Measurements from ENCODE around the gene FHAD1.

The FHAD1 gene

GRCh38 chr1:15277447-15277838, 30.4 kb downstream of the FHAD1 start:
- Histone ChIP-seq H3K4me1 (ENCODE audit: insufficient read depth, low read length, severe bottlenecking) (no peaks in the 10 kb centered on the region), H3K27ac (ENCODE audit: low read depth, low read length, poor library complexity, severe bottlenecking) (no peak overlapping the region), H3K27me3 (ENCODE audit: insufficient read depth, low read length) (peaks cover 5% of the 10 kb centered on the region; the same call in 1 of the 2 replicates), H3K9me2 (ENCODE audit: low read depth, low read length) (no peaks in the 10 kb centered on the region), H2AFZ (ENCODE audit: low read length) (no peak overlapping the region), H3K36me3 (ENCODE audit: insufficient read depth, low read length) (no peaks in the 10 kb centered on the region), H4K20me1 (ENCODE audit: insufficient read depth, low read length) (no peaks in the 10 kb centered on the region), H3F3A (ENCODE audit: insufficient read depth, low read length) (no peaks in the 10 kb centered on the region), H3K4me3 (ENCODE audit: low read depth, low read length, poor library complexity, severe bottlenecking) (no peak overlapping the region), H3K9ac (ENCODE audit: low read length) (no peak overlapping the region), H3K9me3 (ENCODE audit: low read length) (no peaks in the 10 kb centered on the region), H3K4me2 (ENCODE audit: low read length) (no peak overlapping the region), H3K79me2 (ENCODE audit: insufficient read depth, low read length) (no peaks in the 10 kb centered on the region)
- TF ChIP-seq CTCF (IDR thresholded peaks at IDR 0.05; ENCODE audit: low read length) (no peak), EZH2 (IDR thresholded peaks at IDR 0.05; ENCODE audit: borderline replicate concordance, low read length) (no peak)

GRCh38 chr1:15277933-15278332, 30.9 kb downstream of the FHAD1 start:
- no peak for TF ChIP-seq CTCF (IDR thresholded peaks at IDR 0.05; ENCODE audit: low read length)
- TF ChIP-seq EZH2 (IDR thresholded peaks at IDR 0.05; ENCODE audit: borderline replicate concordance, low read length): no peak
- Histone ChIP-seq H3K79me2 (ENCODE audit: insufficient read depth, low read length) (no peaks in the 10 kb centered on the region), H3K9ac (ENCODE audit: low read length) (no peak overlapping the region), H3K9me2 (ENCODE audit: low read depth, low read length) (no peaks in the 10 kb centered on the region), H3K4me2 (ENCODE audit: low read length) (no peak overlapping the region), H3K4me3 (ENCODE audit: low read depth, low read length, poor library complexity, severe bottlenecking) (no peak overlapping the region), H3F3A (ENCODE audit: insufficient read depth, low read length) (no peaks in the 10 kb centered on the region), H2AFZ (ENCODE audit: low read length) (no peak overlapping the region), H3K9me3 (ENCODE audit: low read length) (no peaks in the 10 kb centered on the region), H3K36me3 (ENCODE audit: insufficient read depth, low read length) (no peaks in the 10 kb centered on the region), H3K27me3 (ENCODE audit: insufficient read depth, low read length) (peaks cover 5% of the 10 kb centered on the region; the same call in 1 of the 2 replicates), H3K27ac (ENCODE audit: low read depth, low read length, poor library complexity, severe bottlenecking) (no peak overlapping the region), H3K4me1 (ENCODE audit: insufficient read depth, low read length, severe bottlenecking) (no peaks in the 10 kb centered on the region), H4K20me1 (ENCODE audit: insufficient read depth, low read length) (no peaks in the 10 kb centered on the region)

GRCh38 chr1:15279576-15280230, 32.7 kb downstream of the FHAD1 start:
- H3K9ac ChIP-seq (ENCODE audit: low read length): no peak overlapping the region
- H3F3A ChIP-seq (ENCODE audit: insufficient read depth, low read length): no peaks in the 10 kb centered on the region
- TF ChIP-seq EZH2 (IDR thresholded peaks at IDR 0.05; ENCODE audit: borderline replicate concordance, low read length): no peak
- TF ChIP-seq CTCF (IDR thresholded peaks at IDR 0.05; ENCODE audit: low read length): no peak
- H3K4me2 ChIP-seq (ENCODE audit: low read length): no peak overlapping the region
- no peaks in the 10 kb centered on the region for H4K20me1 ChIP-seq (ENCODE audit: insufficient read depth, low read length)
- no peaks in the 10 kb centered on the region for H3K9me3 ChIP-seq (ENCODE audit: low read length)
- H3K36me3 ChIP-seq (ENCODE audit: insufficient read depth, low read length): no peaks in the 10 kb centered on the region
- H3K4me1 ChIP-seq (ENCODE audit: insufficient read depth, low read length, severe bottlenecking): no peaks in the 10 kb centered on the region
- H3K9me2 ChIP-seq (ENCODE audit: low read depth, low read length): no peaks in the 10 kb centered on the region
- H3K4me3 ChIP-seq (ENCODE audit: low read depth, low read length, poor library complexity, severe bottlenecking): no peak overlapping the region
- no peak overlapping the region for H2AFZ ChIP-seq (ENCODE audit: low read length)
- H3K27me3 ChIP-seq (ENCODE audit: insufficient read depth, low read length): peaks cover 5% of the 10 kb centered on the region; the same call in 1 of the 2 replicates
- H3K79me2 ChIP-seq (ENCODE audit: insufficient read depth, low read length): no peaks in the 10 kb centered on the region
- H3K27ac ChIP-seq (ENCODE audit: low read depth, low read length, poor library complexity, severe bottlenecking): no peak overlapping the region

Data from OCI-LY1 (cell line).